Umbilical cord (tissue), 2 donors: ENCODE measurements around the gene XCR1. TPM values are rescaled to one million over a fixed set of nuclear protein-coding genes. Genes with fewer than 3 reads are reported as not detected.
"Not testable (repeated sequence)": the region's sequence is repeated elsewhere in the genome, so short reads cannot be mapped to it uniquely, and the experiment has no call there.

Experiments
- DNase-seq: peaks from one replicate; pipeline ENCODE4 v3.0.0-alpha.2; 2015; ENCODE audit warnings: low spot score
- total RNA-seq: library from RNA; depleted of rRNA; stranded (reverse); fragments of >200 nt; gene quantifications from one replicate; pipeline ENCODE4 v1.2.3, GENCODE V29; 2014; ENCODE audit warnings: low replicate concordance; ENCODE audit not compliant: insufficient read depth

The XCR1 gene
- total RNA-seq, 1 donor from 2014 or later: 0.24 TPM

- DNase-seq: peak; percentile 90
Observed at GRCh38 chr3:46006238-46007032, 20.8 kb downstream of the XCR1 start.

- not testable (repeated sequence) for DNase-seq
Observed at GRCh38 chr3:46003706-46004105, 23.6 kb downstream of the XCR1 start.

- no peak for DNase-seq
Observed at GRCh38 chr3:46001178-46001577, 26.1 kb downstream of the XCR1 start.

GRCh38 chr3:45997942-45998341, 29.3 kb downstream of the XCR1 start:
- no peak for DNase-seq

GRCh38 chr3:45997499-45997898, 29.8 kb downstream of the XCR1 start:
- not testable (repeated sequence) for DNase-seq

GRCh38 chr3:45995236-45996192, 31.8 kb downstream of the XCR1 start, which contains the start of gene FYCO1:
FYCO1 (minus strand) TSS chr3:45995824; CDS start chr3:45984910, 10,914 bp downstream.
- peak; percentile 93 for DNase-seq

GRCh38 chr3:45994419-45995235, 32.7 kb downstream of the XCR1 start:
- no peak for DNase-seq

- DNase-seq: no peak
Observed at GRCh38 chr3:45993421-45994027, 33.8 kb downstream of the XCR1 start.

GRCh38 chr3:45992821-45993221, 34.5 kb downstream of the XCR1 start:
- no peak for DNase-seq

GRCh38 chr3:45992133-45992729, 35.1 kb downstream of the XCR1 start:
- DNase-seq: no peak

GRCh38 chr3:45991341-45991740, 35.9 kb downstream of the XCR1 start:
- DNase-seq: no peak

- no peak for DNase-seq
Observed at GRCh38 chr3:45990181-45990580, 37.1 kb downstream of the XCR1 start.

GRCh38 chr3:45988804-45989203, 38.5 kb downstream of the XCR1 start:
- no peak for DNase-seq

- DNase-seq: no peak
Observed at GRCh38 chr3:45988362-45988761, 38.9 kb downstream of the XCR1 start.

GRCh38 chr3:45987368-45988291, 39.7 kb downstream of the XCR1 start:
- peak; percentile 79 for DNase-seq

GRCh38 chr3:45986303-45986982, 40.8 kb downstream of the XCR1 start:
- no peak for DNase-seq

GRCh38 chr3:45985532-45986302, 41.6 kb downstream of the XCR1 start:
- peak; percentile 80 for DNase-seq
